HUDEP-2 (cell line): Measurements from ENCODE around the gene ALDH1A3.

Experiments
- DNase-seq, 76 experiments: peaks; one replicate each; lab custom pipeline; 2025; ENCODE audit not compliant: unreplicated experiment in 76 of 76; lab: John Stamatoyannopoulos, UW

ALDH1A3 gene

DNA sequence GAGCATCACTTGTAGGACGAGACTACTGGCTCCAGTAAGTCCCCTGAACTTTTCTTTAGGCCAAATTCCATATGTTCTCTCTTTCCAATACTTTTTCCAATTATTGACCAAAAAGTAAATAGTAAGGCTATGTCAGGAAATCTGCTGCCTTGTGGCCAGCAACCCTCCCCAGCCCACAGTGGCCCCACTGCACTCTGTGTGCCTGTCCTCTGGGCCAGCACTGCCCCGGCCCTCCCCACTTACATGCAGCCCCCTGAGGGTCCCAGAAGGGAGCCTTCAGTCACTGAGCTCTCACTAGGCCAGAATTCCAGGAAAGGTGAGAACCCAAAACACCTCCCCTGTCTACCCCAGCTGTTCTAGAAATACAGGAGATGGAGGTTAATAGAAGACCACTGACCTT lies 21.3 kb upstream of the ALDH1A3 start:
- no peak for DNase-seq

DNA sequence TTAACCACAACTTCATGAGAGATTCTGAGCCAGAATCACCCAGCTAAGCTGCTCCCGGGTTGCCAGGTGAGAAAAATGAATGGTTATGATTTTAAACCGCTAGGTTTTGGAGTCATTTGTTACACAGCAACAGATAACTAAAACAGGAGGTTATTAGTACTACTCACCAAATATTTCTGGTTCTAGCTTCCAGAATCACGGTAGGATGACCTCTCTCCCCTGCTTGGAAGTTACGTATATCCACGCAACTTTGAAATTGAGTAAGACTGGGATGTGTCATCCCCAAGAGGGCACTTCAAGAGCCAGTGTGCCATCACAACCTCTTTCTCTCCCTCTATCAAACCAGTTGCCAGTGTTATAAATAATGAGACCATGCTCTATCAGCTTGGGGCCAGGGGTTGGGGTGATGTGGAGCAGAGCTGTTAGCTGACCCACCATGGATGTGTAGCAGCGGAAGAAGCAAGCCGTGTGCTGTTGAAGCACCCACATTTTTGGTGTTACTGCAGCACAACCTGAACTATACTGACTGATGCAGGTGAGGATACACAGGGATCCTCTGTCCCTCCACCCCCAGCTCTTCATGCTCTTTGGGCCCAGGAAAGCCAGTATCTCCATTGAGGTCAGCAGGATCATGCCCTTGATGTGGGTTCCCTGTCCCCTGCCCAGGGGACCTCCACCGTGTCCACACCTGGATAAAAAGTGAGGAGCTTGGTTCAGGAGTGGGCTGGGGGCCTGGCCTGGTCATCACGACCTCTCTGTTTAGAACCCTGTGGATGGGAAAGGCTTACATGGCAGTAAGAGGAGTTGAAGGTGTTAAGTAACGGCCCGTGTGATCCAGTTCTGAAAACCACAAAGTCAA lies 19.4 kb upstream of the ALDH1A3 start:
- no peak for DNase-seq

DNA sequence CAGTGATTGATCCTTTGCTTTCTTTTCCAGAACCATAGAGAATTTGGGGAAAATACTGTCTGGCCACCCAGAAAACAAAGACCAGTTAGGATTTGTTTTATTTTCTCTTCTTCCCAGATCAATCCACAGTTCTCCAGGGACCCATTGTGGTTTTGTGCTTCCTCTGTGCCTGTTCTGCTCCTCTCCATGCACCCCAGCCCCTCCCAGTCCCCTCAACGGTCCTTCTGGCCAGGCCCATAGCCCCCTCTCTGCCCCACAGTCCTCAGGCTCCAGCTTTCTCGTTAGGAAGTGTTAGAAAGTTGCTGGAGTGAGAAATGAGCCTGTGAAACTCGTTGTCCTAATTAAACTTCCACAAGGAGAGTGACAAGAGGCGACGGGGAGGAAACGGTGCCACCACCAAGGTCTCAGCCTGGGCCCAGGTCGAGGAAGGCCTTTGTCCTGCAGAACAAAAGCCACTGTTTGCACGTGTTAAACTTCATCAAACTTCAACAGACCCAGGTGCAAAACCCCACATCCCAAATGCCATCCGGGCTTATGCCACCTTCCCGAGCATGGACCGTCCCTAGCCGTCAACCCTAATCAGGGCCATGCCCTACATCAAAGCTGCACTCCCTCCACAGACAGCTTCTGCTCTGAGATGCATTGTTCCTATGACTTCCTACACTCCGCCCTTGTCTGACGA lies 18.7 kb upstream of the ALDH1A3 start:
- no peak for DNase-seq

DNA sequence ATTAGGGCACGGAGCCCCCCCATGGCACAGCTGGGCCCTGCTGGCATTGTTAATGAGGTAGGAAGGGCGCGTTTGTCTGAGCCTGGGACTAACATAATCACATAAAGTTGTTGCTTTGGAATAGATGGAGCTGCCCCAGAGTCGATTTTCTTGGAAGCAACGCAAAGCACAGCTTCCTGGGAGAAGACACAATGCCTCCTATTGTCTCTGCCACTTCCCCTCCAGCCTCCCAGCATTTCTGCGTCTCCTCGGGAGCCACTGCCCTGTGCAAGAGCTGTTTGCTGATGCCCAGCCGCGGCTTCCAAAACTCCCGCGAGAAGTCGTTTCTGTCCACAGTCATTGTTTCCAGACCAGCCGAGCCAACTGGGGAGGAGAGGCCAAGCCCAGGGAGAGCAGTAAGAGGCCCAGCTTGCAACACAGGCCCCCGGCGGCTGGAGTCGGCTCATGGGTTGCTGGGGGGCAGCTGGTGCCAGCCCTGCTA lies 18.1 kb upstream of the ALDH1A3 start:
- no peak for DNase-seq

DNA sequence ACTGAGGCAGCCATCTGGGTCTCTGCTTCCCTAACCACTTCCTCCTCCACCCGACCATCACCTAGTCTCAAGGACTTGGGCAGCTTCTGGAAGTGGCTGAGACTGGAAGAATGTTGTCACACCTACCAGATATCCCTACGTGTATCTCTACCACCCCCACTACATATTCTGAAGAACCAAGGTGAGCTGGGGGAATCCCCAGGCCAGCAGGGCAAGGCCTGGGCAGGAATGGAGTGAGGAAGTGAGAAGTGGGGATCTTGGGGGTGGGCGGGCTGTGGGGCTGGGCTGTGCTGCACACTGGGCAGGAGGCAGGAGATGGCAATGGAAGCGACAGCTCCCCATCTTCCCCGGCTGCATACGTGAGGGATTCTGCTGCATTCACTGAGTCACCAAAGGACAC lies 17.5 kb upstream of the ALDH1A3 start:
- DNase-seq, result no peak

DNA sequence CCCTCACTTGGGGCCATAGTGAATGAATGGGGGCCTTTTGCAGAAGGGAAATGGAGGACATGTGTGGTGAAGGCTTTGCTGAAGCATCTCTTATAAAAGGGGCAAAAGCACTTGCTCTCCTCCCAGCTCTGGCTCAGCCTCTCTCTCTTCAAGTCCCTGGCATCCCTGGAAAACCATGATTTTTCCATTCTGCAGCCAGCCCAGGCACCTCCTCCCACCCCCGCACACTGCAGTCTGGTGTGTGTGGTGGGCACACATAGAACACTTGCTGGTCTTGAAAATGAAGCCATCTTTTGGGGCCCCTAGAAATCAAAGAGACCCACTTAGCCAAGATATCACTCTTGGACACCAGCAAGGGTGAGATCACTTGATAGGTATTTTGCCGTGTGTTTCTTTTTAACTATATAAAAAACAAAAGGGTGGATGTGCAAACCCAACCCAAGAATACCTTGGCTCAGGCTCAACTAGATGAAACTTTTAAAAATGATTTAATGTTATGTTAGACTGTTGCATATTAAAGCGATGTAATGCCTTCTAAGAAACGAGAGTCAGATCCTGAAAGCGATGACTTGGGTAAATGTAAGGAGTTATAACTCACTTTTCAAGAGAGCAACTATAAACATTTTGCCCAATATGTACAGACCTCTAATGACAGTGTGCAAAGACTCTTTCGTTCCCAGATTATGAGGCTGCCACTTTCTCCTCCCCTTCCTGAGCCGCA lies 16.4 kb upstream of the ALDH1A3 start:
- no peak for DNase-seq

DNA sequence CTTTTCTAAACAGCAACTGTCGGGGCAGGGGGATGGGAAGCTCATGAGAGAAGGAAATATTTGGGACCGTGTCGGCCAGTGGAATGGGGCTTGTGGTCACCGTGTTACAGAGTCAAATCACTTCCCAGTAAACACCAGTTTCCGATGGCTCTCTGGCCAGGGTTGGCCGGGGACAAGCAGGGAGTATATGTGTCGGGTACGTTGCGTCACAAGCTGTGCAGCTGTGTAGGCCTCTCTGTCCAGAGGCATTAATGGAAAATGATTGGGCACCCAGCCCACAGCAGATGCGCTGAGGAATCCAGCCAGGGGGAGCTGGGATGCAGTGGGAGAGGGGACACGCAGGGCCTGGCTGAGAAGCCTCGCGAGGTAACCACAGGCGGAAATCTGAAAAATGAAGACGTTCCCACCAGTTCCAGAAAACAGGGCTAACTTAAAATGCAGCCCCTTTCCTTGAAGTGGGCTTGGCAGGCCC lies 15.8 kb upstream of the ALDH1A3 start:
- no peak for DNase-seq

DNA sequence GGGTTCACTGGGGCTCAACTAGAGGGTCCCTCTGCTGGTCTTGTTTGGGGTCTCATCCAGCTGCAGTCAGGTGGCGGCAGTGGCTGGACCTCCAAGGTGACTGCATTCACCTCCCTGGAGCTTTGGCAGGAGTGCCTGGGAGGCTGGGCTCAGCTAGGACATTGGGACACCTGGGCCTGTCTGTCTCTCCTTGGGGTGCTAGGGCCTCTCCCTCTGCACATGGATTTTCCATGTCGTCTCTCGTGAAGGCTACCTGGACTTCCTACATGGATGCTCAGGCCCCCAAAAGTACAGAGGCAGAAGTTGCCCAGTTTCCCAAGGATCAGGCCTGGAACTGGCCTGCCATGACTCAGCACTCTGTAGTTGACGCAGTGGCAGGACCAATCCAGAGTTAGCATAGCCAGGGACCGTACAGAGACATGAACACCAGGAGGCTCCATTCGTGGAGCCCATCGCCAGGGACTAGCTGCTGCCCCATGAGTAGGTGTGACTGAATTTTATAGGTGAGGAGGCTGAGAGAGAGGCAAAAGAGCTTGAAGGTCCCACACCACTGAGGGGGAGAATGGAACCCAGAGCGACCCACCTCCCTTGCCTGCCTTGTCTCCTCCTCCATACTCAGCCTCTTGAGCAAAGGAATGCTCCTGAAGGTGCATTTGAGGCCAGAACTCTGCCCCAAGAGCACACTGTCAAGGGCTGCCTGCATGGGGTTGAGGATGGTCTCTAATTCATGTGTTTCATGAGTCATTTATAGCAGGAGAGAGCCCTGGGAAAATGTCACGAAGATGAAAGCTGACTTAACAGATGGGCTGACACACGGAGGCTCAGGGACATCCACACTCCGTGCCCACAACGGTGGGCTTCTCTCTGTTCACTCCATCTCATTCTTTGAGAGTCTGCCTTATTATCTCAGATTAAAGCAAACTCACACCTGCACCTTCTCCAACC lies 13.0 kb upstream of the ALDH1A3 start:
- no peak for DNase-seq

DNA sequence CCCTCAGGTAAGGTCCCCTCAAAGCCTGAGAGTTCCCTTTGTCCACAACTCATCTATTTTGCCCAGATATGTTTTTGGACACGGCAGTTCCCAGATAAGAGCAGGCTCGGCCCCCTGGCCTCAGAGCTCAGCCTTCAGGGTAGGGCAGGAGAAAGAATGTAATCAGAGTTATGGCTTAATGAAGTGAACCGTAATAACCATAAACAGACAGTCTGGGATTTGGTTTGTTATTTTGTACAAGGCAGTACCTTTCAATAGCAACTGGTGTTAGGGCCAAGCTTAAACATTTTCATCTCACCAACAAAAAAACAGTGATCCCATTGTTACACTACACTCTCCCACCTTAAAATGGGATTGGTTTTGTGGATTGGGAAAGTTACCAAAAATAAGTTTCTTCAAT lies 12.2 kb upstream of the ALDH1A3 start:
- DNase-seq, result no peak

DNA sequence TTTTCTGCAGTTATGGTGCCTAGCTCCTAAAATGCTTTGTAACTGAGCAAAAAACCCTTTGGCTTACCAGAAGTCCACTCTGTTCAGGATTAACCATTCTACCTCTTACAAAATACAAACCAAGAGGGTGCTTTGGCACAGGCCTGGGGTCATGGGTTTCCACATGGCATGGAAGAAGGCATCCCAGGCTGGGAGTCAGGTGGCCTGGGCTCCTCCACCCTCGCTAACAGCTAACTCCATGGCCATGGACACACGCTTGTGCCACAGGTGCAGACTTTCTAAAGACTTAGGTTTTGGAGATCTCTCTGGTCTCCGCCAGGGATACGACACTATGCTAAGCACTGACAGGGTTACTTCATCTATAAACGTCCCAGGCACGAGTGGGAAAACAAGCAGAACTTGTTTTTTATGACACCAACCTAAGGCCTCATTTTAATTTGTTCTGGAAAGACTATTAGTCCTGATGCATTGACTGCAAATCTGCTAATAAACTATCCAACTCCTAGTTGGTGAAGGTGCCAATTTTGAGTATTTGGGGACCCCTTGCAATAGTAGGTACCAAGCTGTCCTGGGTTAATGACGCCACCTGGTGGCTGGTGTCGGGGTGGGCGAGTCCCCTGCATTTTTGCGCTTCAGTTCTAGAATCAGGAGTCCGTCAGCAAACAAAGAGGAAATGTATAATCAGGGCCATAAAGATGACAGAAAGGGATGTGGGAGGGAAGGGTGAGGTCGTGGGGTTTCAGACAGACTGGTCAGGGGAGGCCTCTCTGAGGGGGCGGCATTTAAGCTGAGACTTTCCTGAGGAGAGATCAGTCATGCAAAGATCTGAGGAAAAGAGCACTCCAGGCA lies 10.3 kb upstream of the ALDH1A3 start:
- DNase-seq, result peak in 4 of 76 experiments; percentile 4 to 11 (median 6)

DNA sequence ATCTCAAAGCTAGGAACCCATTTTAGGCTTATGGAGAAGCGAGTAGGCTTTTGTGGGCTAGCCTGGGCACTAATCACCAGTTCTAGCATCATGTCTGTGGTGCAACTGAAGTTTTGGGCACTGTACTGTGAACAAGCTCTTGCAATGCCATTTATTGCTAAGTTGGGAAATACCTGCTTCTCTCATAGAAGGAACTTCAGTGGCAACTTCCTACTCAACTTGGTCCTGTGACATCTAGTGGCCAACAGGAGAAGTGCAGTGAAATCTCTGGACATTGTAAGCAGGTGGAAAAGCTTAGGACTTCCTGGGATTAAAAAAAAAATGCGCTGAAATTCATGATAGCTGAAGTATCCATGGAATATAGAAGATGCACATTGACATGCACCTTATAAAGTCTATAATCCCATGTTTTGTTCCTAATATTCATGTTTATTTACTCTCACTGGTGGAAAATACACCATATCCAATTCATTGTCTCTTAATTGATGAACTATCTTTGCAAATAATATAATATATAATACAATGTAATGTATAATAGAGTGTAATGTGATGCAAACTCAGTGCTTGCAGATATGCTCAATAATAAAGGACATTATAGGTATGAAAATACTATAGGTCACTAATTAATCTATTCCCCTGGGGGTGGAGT lies 6.5 kb upstream of the ALDH1A3 start:
- DNase-seq, result peak in 32 of 76 experiments; percentile 1 to 45 (median 18)

DNA sequence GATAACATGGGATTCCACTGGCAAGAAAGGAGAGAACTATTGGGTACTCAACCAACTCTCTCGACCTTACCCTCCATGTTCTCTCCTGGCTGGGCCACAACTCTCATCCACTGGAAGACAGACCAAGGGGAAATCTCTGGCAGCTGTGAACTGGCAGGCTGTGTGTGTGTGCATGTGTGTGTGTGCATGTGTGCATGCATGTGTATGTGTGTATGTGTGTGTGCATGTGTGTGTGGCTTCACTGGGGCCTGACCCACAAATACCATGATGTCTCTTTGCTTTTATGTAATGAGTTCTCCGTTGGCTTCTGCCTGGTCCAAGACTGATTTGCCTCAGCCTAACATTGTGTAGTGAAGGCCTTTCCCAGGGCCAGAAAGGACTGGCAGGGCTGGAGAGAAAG lies 4.1 kb upstream of the ALDH1A3 start:
- DNase-seq, result no peak

DNA sequence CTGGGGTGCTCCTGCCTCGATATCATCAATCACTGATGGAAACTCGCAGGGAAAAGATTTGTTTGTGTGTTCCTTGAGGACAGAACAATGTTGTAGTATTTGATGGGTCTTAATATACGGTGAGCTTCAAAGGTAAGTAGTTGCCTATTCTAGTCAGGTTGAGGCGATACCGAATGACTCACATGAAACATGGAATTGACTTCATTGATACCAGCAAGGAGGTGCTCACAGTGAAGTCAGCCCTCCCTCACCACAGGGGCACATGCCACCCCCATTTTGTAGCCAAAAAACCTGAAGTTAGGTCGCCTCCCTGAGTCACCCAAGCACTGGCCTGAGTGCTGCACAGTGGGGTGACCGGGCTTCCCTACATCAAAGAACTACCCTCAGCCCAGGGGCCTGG lies 3.7 kb upstream of the ALDH1A3 start:
- DNase-seq, result no peak

DNA sequence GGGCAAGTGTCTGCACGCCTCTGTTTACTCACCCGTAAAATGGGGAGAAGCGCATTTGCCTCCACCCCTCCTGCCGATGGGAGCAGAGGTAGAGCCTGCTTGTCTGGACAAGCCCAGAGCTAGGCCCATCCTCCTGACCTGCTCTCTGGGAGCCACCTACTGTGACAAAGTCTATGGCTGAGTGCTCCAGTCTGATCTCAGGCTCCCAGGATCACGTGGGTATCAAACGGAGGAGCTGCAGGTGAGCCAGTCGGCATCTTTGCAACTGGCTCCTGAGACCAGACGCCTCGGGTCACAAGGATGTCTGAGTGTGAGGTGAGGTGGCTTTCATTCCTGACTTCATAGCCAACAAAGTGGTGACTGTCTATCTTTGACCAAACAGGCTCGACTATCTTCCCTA lies 2.1 kb upstream of the ALDH1A3 start:
- no peak for DNase-seq

DNA sequence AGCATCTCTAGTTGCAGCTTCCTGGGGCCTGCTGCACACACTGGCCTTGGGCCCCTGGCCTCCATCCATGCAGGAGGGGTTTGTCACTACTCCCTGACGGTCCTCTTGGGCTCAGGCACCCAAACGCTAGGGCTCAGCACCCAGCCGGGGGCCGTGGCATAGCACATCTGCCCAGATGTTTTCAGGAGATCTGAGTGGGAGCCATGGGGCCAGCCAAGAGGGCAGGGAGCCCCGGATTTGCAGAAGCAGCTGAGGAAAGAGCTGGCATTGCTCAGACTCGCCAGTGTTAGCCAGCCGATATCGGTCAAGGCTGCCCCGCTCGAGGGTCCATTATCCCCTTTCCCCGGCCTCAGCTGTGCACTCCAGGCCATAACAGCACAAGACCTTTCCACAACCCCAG lies 1.5 kb upstream of the ALDH1A3 start:
- DNase-seq, result no peak

DNA sequence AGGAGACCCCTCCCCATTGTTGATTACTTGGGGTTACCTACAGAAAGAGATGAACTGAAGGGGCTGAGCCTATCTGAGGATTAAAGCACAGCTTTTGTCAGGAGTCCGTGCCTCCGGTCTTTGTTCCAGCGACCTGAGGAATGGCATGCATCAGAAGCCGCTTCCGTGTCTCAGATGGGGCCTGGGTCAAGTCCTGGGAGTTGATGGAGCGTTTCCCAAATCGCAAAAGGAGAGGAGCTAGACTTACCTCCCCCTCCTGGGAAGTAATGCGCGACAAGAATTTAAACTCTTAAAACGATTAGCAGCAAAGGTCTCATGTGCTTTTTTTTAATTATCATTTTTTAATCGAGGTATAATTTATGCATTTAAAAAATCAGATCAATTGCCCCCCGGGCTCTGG lies 983 bp upstream of the ALDH1A3 start:
- no peak for DNase-seq

DNA sequence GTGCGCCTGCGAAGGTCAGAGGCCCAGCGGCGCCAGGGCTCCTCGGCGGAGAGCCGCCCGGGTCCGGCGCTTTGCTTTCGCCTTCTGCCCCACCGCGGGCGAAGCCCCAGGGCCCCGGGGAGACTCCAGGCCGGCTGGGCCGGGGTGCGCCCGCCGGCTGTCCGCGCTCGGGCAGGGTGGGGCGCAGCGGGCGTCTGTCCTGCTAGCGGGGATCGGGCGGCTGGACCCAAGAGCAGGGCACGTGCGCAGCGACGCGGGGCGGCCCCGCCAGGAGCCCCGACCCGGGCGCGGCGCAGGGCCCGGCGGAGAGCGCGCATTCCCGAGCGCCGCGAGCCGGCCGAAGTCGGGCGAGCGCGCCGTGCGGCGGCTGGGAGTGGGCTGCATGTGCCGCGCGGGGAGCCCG lies 569 bp upstream of the ALDH1A3 start:
- no peak for DNase-seq

DNA sequence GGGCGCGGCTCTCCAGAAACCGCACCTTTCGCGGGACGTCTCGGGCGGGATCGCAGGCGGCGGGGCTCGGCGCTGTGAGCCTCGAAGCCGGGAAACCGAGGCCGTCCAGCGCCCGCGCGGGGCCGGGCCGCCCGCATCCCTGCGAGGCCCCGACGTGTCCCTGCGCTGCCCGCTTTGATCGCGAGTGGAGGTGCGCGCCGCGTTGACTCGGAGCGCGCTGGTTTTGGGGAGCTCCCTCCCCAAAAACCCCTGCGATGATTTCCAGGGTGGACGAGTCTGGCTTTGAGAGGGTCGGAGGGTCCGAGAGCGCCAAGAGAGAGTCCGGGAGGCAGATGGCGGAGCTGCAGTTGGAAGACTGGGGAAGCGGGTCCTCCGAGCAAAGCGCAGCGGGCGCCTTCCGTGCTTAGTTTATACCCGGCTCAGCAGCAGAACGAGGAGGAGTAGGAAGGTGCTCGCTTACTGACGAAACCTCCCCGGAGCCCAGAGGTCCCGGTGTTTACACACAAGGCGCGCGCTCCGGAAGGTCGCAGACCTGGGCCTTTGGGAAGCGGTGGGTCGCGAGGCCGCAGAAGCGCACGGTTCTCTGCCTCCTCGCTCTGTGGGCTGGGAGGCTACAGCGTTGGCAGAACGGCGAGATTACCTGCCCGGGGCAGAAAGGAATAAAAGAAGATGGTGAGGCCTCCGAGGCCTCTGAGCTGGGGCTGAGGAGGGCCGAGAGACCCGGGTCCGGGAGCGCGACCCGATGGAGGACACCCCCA lies 687 bp downstream of the ALDH1A3 start:
- DNase-seq, result no peak
